Parathyroid adenoma (tissue), 2 donors: ENCODE data around the gene MDN1.
"Not testable (repeated sequence)": the region's sequence is repeated elsewhere in the genome, so short reads cannot be mapped to it uniquely, and the experiment has no call there.

ENCODE experiments used
- H2AFZ ChIP-seq: fragments of 300-600 bp; sonication (generic); one replicate; pipeline ENCODE4 v1.7.0; 2017; ENCODE audit warnings: antibody characterized with exemption, mild to moderate bottlenecking
- H3K27ac ChIP-seq: fragments of 300-600 bp; sonication (generic); one replicate; pipeline ENCODE4 v1.7.0; 2017
- H3K27me3 ChIP-seq: fragments of 300-600 bp; sonication (generic); one replicate; pipeline ENCODE4 v1.7.0; 2017; ENCODE audit warnings: low read length; ENCODE audit not compliant: control insufficient read depth, insufficient read depth
- H3K36me3 ChIP-seq: fragments of 300-600 bp; sonication (generic); one replicate; pipeline ENCODE4 v1.7.0; 2017; ENCODE audit warnings: low read length; ENCODE audit not compliant: control insufficient read depth, insufficient read depth
- H3K4me1 ChIP-seq: fragments of 300-600 bp; sonication (generic); one replicate; pipeline ENCODE4 v1.7.0; 2017; ENCODE audit warnings: control low read depth
- H3K4me2 ChIP-seq: fragments of 300-600 bp; sonication (generic); one replicate; pipeline ENCODE4 v1.7.0; 2017; ENCODE audit warnings: low read length
- H3K4me3 ChIP-seq: fragments of 300-600 bp; sonication (generic); one replicate; pipeline ENCODE4 v1.7.0; 2017; ENCODE audit warnings: low read depth, low read length
- H3K79me2 ChIP-seq: fragments of 300-600 bp; sonication (generic); one replicate; pipeline ENCODE4 v1.7.0; 2017; ENCODE audit warnings: control low read depth
- H3K9ac ChIP-seq: fragments of 300-600 bp; sonication (generic); one replicate; pipeline ENCODE4 v1.7.0; 2017; ENCODE audit warnings: mild to moderate bottlenecking
- H3K9me3 ChIP-seq: fragments of 300-600 bp; sonication (generic); one replicate; pipeline ENCODE4 v1.7.0; 2017; ENCODE audit warnings: low read length; ENCODE audit not compliant: control insufficient read depth
- TF ChIP-seq, protein P1 (sequence below): fragments of 300-600 bp; sonication (generic); IDR thresholded peaks from one replicate; pipeline ENCODE4 v1.7.0; 2017; ENCODE audit warnings: antibody characterized with exemption, mild to moderate bottlenecking
- donor health status: primary hyperparathyroidism.

The MDN1 gene

GRCh38 chr6:89859744-89860143 is 40.1 kb upstream of the MDN1 start:
- H3K4me1 ChIP-seq: no peaks in the 10 kb centered on the region
- TF ChIP-seq, protein P1, sequence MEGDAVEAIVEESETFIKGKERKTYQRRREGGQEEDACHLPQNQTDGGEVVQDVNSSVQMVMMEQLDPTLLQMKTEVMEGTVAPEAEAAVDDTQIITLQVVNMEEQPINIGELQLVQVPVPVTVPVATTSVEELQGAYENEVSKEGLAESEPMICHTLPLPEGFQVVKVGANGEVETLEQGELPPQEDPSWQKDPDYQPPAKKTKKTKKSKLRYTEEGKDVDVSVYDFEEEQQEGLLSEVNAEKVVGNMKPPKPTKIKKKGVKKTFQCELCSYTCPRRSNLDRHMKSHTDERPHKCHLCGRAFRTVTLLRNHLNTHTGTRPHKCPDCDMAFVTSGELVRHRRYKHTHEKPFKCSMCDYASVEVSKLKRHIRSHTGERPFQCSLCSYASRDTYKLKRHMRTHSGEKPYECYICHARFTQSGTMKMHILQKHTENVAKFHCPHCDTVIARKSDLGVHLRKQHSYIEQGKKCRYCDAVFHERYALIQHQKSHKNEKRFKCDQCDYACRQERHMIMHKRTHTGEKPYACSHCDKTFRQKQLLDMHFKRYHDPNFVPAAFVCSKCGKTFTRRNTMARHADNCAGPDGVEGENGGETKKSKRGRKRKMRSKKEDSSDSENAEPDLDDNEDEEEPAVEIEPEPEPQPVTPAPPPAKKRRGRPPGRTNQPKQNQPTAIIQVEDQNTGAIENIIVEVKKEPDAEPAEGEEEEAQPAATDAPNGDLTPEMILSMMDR: no peak
- no peak overlapping the region for H3K4me2 ChIP-seq
- no peak overlapping the region for H3K4me3 ChIP-seq
- H3K36me3 ChIP-seq: no peaks in the 10 kb centered on the region
- H3K79me2 ChIP-seq: no peaks in the 10 kb centered on the region
- H3K9me3 ChIP-seq: no peaks in the 10 kb centered on the region
- H2AFZ ChIP-seq: no peak overlapping the region
- no peak overlapping the region for H3K9ac ChIP-seq
- no peak overlapping the region for H3K27ac ChIP-seq
- H3K27me3 ChIP-seq: no peaks in the 10 kb centered on the region

DNA sequence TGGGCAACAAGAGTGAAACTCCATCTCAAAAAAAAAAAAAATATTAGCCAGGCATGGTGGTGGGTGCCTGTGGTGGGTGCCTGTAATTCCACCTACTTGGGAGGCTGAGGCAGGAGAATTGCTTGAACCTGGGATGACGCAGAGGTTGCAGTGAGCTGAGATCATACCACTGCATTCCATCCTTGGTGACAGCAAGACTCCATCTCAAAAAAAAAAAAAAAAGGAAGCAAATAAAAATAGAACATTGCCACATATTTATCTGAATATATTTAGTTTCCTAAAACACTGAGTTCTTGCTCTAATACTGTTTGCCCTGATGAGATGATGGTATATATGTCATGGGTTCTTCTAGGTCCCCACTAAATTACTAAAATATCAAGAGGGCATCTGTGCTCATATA is 38.4 kb upstream of the MDN1 start:
- no peaks in the 10 kb centered on the region for H3K79me2 ChIP-seq
- H3K9me3 ChIP-seq: no peaks in the 10 kb centered on the region
- H3K4me1 ChIP-seq: no peaks in the 10 kb centered on the region
- no peak overlapping the region for H2AFZ ChIP-seq
- TF ChIP-seq, protein P1: no peak
- no peak overlapping the region for H3K4me3 ChIP-seq
- no peak overlapping the region for H3K4me2 ChIP-seq
- no peak overlapping the region for H3K27ac ChIP-seq
- H3K36me3 ChIP-seq: no peaks in the 10 kb centered on the region
- H3K9ac ChIP-seq: no peak overlapping the region
- H3K27me3 ChIP-seq: no peaks in the 10 kb centered on the region

- Histone ChIP-seq H3K9me3 (no peaks in the 10 kb centered on the region), H3K36me3 (no peaks in the 10 kb centered on the region), H3K27me3 (no peaks in the 10 kb centered on the region), H3K4me1 (no peaks in the 10 kb centered on the region), H3K4me3 (no peak overlapping the region), H2AFZ (no peak overlapping the region), H3K9ac (no peak overlapping the region), H3K27ac (no peak overlapping the region), H3K79me2 (peaks cover under 1% of the 10 kb centered on the region), H3K4me2 (no peak overlapping the region)
- TF ChIP-seq, protein P1: no peak
Observed at GRCh38 chr6:89853068-89853467, 33.5 kb upstream of the MDN1 start.

DNA sequence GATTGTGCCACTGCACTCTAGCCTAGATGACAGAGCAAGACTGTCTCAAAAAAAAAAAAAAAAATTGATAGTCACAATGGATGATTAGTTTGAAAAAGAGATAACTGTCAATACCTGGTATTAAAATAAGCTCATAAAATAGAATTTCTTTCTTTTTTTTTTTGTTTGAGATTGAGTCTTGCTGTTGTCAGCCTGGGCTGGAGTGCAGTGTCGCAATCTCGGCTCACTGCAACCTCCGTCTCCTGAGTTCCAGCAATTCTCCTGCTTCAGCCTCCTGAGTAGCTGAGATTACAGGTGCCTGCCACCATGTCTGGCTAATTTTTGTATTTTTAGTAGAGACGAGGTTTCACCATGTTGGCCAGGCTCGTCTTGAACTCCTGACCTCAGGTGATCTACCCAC is 27.9 kb upstream of the MDN1 start:
- not testable (repeated sequence) for H3K4me1 ChIP-seq, H3K27ac ChIP-seq, H2AFZ ChIP-seq, H3K79me2 ChIP-seq, H3K9me3 ChIP-seq, H3K27me3 ChIP-seq, H3K4me2 ChIP-seq, H3K36me3 ChIP-seq, H3K9ac ChIP-seq, H3K4me3 ChIP-seq

GRCh38 chr6:89843070-89843469 is 23.5 kb upstream of the MDN1 start:
- TF ChIP-seq, protein P1: no peak
- Histone ChIP-seq H3K4me3 (no peak overlapping the region), H3K9me3 (no peaks in the 10 kb centered on the region), H3K79me2 (peaks cover 15% of the 10 kb centered on the region), H3K27ac (no peak overlapping the region), H3K36me3 (no peaks in the 10 kb centered on the region), H3K9ac (no peak overlapping the region), H3K4me1 (no peaks in the 10 kb centered on the region), H2AFZ (no peak overlapping the region), H3K27me3 (no peaks in the 10 kb centered on the region), H3K4me2 (no peak overlapping the region)
